Endothelial cell of umbilical vein (primary cell): Measurements from ENCODE around the gene KCNMA1. TPM values are rescaled to one million over a fixed set of nuclear protein-coding genes. Genes with fewer than 3 reads are reported as not detected.

Experiments used
- BruUV-seq: library from RNA; stranded (reverse); fragments of 400-500 nt; replicated peaks from 2 replicates; lab custom pipeline; 2021; lab: Mats Ljungman, UMichigan
- CTCF ChIA-PET: fragments of 300-600, 350-600 bp; sonication (Branson Sonifier 250); formaldehyde crosslinking; loops from one replicate; lab custom pipeline; 2021; ENCODE audit warnings: antibody characterized with exemption, inconsistent platforms; lab: Charles Lee
- POLR2A ChIA-PET: fragments of 300-600, 350-600 bp; sonication (Branson Sonifier 250); formaldehyde crosslinking; loops from one replicate; lab custom pipeline; 2021; ENCODE audit warnings: antibody characterized with exemption, inconsistent platforms; lab: Charles Lee
- DNase-seq: peaks from one replicate; pipeline ENCODE4 v3.0.0-alpha.2; 2011; ENCODE audit warnings: low read depth, low spot score
- FAIRE-seq: peaks from 2 replicates; lab custom pipeline; 2011; peaks lifted over from hg19 to GRCh38; lab: Jason Lieb, UNC
- H2AFZ ChIP-seq: 2 replicates; pipeline ENCODE4 v1.6.0; 2012; ENCODE audit warnings: low read depth, low read length, control low read depth, inconsistent platforms
- H3K27ac ChIP-seq: 2 replicates; pipeline ENCODE4 v1.5.1; 2011; ENCODE audit warnings: low read depth, mild to moderate bottlenecking, control low read depth, low read length, moderate library complexity; ENCODE audit not compliant: insufficient read depth
- H3K27me3 ChIP-seq, 2 experiments: 2 replicates each; pipeline versions ENCODE4 v1.6.0 to v1.6.1; 2011; ENCODE audit warnings: low read length in 2 of 2, mixed read lengths in 1 of 2; ENCODE audit not compliant: control insufficient read depth in 2 of 2, insufficient read depth in 2 of 2
- H3K36me3 ChIP-seq, 2 experiments: 2 replicates in 1 of 2; 3 replicates in 1 of 2; pipeline ENCODE4 v1.5.1; 2011; ENCODE audit warnings: low read length in 2 of 2, mild to moderate bottlenecking in 1 of 2, moderate library complexity in 1 of 2; ENCODE audit not compliant: control insufficient read depth in 2 of 2, insufficient read depth in 2 of 2; ENCODE audit errors: extremely low read depth in 1 of 2
- H3K4me1 ChIP-seq: 3 replicates; pipeline ENCODE4 v1.5.1; 2011; ENCODE audit warnings: mild to moderate bottlenecking, low read length; ENCODE audit not compliant: control insufficient read depth, insufficient read depth; ENCODE audit errors: extremely low read depth
- H3K4me2 ChIP-seq: 2 replicates; pipeline ENCODE4 v1.6.1; 2011; ENCODE audit warnings: low read length, control low read depth, mixed read lengths; ENCODE audit not compliant: insufficient read depth
- H3K4me3 ChIP-seq, 3 experiments: fragments of 200-600 bp in 1 of 3; sonication (generic), shearing (Covaris generic) in 1 of 3; replicated peaks in 1 of 3; 2 replicates each; pipeline ENCODE4 v1.5.1; 2011 to 2016; ENCODE audit warnings: control low read depth in 3 of 3, low read length in 3 of 3, mild to moderate bottlenecking in 2 of 3, inconsistent platforms in 1 of 3, low read depth in 1 of 3, moderate library complexity in 1 of 3; ENCODE audit not compliant: insufficient read depth in 1 of 3
- H3K79me2 ChIP-seq: 2 replicates; pipeline ENCODE4 v1.6.0; 2012; ENCODE audit warnings: low read length, inconsistent platforms; ENCODE audit not compliant: control insufficient read depth, insufficient read depth
- H3K9ac ChIP-seq: replicated peaks from 2 replicates; pipeline ENCODE3; 2011; ENCODE audit warnings: low read length, control low read depth; ENCODE audit not compliant: insufficient read depth; ENCODE audit errors: extremely low read depth
- H3K9me1 ChIP-seq: replicated peaks from 3 replicates; pipeline ENCODE4 v1.6.0; 2011; ENCODE audit warnings: mild to moderate bottlenecking, low read length; ENCODE audit not compliant: control insufficient read depth, insufficient read depth; ENCODE audit errors: extremely low read depth
- H3K9me3 ChIP-seq: replicated peaks from 2 replicates; pipeline ENCODE4 v1.5.1; 2012; ENCODE audit warnings: low read length, inconsistent platforms; ENCODE audit not compliant: control insufficient read depth, insufficient read depth
- H4K20me1 ChIP-seq: replicated peaks from 2 replicates; pipeline ENCODE3; 2011; ENCODE audit warnings: mild to moderate bottlenecking, low read length; ENCODE audit not compliant: control insufficient read depth, insufficient read depth; ENCODE audit errors: extremely low read depth
- FOS ChIP-seq: IDR thresholded peaks from 2 replicates; pipeline ENCODE4 v1.6.1; 2011; ENCODE audit warnings: mild to moderate bottlenecking, low read length, moderate library complexity, borderline replicate concordance; ENCODE audit not compliant: insufficient read depth
- JUN ChIP-seq: IDR thresholded peaks from 2 replicates; pipeline ENCODE4 v1.6.1; 2011; ENCODE audit warnings: borderline replicate concordance, low read depth; ENCODE audit not compliant: insufficient read length, insufficient read depth
- dilution Hi-C: fragments of 300-500 bp; cut with MboI; formaldehyde crosslinking; loops from one replicate; pipeline ENCODE4 v1.15.0; 2019; ENCODE audit warnings: low sequenced_read_pairs; ENCODE audit not compliant: extremely low pct_ligation_motif_present
- intact Hi-C: fragments of 100-400 bp; cut with micrococcal nuclease; formaldehyde crosslinking; loops from one replicate; pipeline ENCODE4 v1.10.0; 2022
- polyA plus RNA-seq, 4 experiments: library from polyadenylated mRNA; depleted of rRNA in 3 of 4; stranded (reverse) in 3 of 4; unstranded in 1 of 4; fragments of >200 nt; gene quantifications; 2 replicates each; pipeline versions ENCODE4 v1.2.1 to v1.2.3, GENCODE V29; 2011 to 2012; ENCODE audit warnings: missing spikeins in 1 of 4
- total RNA-seq: library from RNA; stranded (reverse); gene quantifications from 2 replicates; pipeline ENCODE4 v1.2.3, GENCODE V29; 2021
- TF ChIP-seq, protein P1 (sequence below), 2 donors: IDR thresholded peaks; 1 replicate in 1 of 2; 2 replicates in 1 of 2; pipeline ENCODE4 v1.5.1; 2011; ENCODE audit warnings: low read length in 2 of 2, mild to moderate bottlenecking in 2 of 2, moderate library complexity in 2 of 2, control low read depth in 1 of 2, inconsistent platforms in 1 of 2, low read depth in 1 of 2; ENCODE audit not compliant: insufficient read depth in 1 of 2; ENCODE audit errors: extremely low read depth in 1 of 2

KCNMA1 gene
- total and polyA plus RNA-seq, 2 donors (not counting 3 experiments of a cell fraction or from before 2014, with no cell fraction given) = 0.10 to 0.82 TPM

DNA sequence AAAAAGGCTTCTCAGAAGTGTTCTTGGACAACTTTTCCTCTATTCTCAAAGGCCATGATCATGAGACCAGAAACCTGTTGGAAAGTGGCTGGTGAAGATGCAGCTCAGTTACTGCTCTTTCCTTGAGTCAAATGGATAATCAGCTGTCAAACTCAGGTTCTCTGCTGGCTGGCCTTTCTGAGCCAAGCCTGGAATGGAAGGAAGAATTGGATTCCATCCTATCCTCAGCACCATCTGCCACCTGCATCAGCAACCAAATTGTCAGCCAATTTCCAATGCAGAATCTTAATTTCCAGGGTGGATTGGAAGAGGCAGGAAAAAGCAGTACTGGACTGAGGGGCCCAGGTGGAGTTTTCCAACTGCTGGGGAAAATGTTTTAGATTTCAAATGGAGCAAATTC, 631.7 kb downstream of the KCNMA1 start:
- DNase-seq (no peak), FAIRE-seq (no peak)
- H2AFZ ChIP-seq = no peak overlapping the region
- intact Hi-C loops = loop anchor here (1.0 kb wide), 1 partner anchor 106 kb away; no protein-coding TSS in a partner anchor
- no peaks in the 10 kb centered on the region for H3K9me3 ChIP-seq
- POLR2A ChIA-PET = no interaction called here
- H3K9ac ChIP-seq = no peak overlapping the region
- no peak overlapping the region for H3K27ac ChIP-seq
- H3K27me3 ChIP-seq = peaks cover 4 to 5% of the 10 kb centered on the region in 2 experiments
- dilution Hi-C loops = no loop called here
- CTCF ChIA-PET = interaction anchor here (1.1 to 2.8 kb wide), 6 partner anchors 9 to 65 kb away, joined by 3 to 15 read pairs (median 4); no protein-coding TSS in a partner anchor
- TF ChIP-seq, protein P1, sequence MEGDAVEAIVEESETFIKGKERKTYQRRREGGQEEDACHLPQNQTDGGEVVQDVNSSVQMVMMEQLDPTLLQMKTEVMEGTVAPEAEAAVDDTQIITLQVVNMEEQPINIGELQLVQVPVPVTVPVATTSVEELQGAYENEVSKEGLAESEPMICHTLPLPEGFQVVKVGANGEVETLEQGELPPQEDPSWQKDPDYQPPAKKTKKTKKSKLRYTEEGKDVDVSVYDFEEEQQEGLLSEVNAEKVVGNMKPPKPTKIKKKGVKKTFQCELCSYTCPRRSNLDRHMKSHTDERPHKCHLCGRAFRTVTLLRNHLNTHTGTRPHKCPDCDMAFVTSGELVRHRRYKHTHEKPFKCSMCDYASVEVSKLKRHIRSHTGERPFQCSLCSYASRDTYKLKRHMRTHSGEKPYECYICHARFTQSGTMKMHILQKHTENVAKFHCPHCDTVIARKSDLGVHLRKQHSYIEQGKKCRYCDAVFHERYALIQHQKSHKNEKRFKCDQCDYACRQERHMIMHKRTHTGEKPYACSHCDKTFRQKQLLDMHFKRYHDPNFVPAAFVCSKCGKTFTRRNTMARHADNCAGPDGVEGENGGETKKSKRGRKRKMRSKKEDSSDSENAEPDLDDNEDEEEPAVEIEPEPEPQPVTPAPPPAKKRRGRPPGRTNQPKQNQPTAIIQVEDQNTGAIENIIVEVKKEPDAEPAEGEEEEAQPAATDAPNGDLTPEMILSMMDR (IDR thresholded peaks at IDR 0.05; ENCODE audit: extremely low read depth in 1 of 2, insufficient read depth in 1 of 2, low read depth in 1 of 2, low read length in 2 of 2) = no peak
- TF ChIP-seq FOS = no peak
- H3K36me3 ChIP-seq = no peaks in the 10 kb centered on the region
- no peaks in the 10 kb centered on the region for H3K9me1 ChIP-seq
- no peak overlapping the region for H3K4me2 ChIP-seq
- H3K4me3 ChIP-seq = no peak overlapping the region
- no peaks in the 10 kb centered on the region for H4K20me1 ChIP-seq
- no peaks in the 10 kb centered on the region for H3K4me1 ChIP-seq
- no TSS peak for BruUV-seq
- H3K79me2 ChIP-seq = no peaks in the 10 kb centered on the region

DNA sequence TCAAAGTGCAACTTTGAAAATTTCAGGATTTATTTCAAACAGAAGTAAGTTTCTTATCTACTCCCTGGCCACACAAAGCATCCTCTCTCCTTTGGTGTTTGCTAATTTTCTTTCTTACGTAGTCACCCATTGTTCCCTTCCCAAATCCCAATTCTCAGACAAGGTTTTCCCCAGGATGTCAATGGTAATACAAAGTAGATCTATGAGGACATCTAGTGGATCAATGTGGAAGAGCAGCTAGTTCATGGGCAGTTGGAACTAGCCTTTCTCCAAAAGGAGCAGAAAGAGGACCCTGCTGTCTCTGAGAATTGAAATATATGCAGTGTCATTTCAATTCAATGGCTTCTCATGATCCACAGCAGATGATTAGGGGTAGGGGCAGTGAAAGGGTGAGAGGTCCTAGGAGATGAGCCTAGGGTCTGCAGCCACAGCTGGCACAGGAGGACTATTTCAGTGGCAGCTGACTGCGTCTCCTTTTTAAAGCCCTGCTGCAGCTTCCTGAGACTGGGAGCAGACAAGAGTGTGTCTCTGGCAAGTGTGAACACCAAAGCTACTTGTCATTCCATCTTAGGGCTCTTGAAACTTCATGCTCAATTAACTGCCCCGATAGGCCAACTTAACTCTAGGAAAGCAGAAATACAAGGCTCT, 632.6 kb downstream of the KCNMA1 start:
- peak; percentile 79 for FAIRE-seq
- dilution Hi-C loops = no loop called here

More for the DNA sequence above, 632.6 kb downstream of the KCNMA1 start:
- no peak overlapping the region for H2AFZ ChIP-seq
- H3K4me2 ChIP-seq = no peak overlapping the region
- BruUV-seq = no TSS peak
- H3K27me3 ChIP-seq = peaks cover 4 to 5% of the 10 kb centered on the region in 2 experiments
- no peak overlapping the region for H3K9ac ChIP-seq
- intact Hi-C loops = loop anchor here (1.0 kb wide), 1 partner anchor 107 kb away; no protein-coding TSS in a partner anchor
- H3K4me1 ChIP-seq = no peaks in the 10 kb centered on the region
- no peak overlapping the region for H3K27ac ChIP-seq
- DNase-seq = peak; percentile 49
- no peaks in the 10 kb centered on the region for H3K9me1 ChIP-seq
- TF ChIP-seq JUN = no peak
- TF ChIP-seq, protein P1 (IDR thresholded peaks at IDR 0.05; ENCODE audit: extremely low read depth in 1 of 2, insufficient read depth in 1 of 2, low read depth in 1 of 2, low read length in 2 of 2) = peak; percentile 53 to 66
- no peaks in the 10 kb centered on the region for H4K20me1 ChIP-seq
- H3K9me3 ChIP-seq = no peaks in the 10 kb centered on the region
- CTCF ChIA-PET = interaction anchor here (0.6 to 2.8 kb wide), 28 partner anchors 8 to 969 kb away, joined by 3 to 18 read pairs (median 4); no protein-coding TSS in a partner anchor
- POLR2A ChIA-PET = no interaction called here
- H3K79me2 ChIP-seq = no peaks in the 10 kb centered on the region
- H3K4me3 ChIP-seq = no peak overlapping the region
- H3K36me3 ChIP-seq = no peaks in the 10 kb centered on the region
